Ishikawa (cell line): ENCODE measurements around the gene PIMREG.
A peak's percentile ranks its signal among the peaks of the same experiment; 100 is the strongest.

Experiments
- CEBPB ChIP-seq: IDR thresholded peaks from 2 replicates; pipeline ENCODE4 v1.6.1; 2012
- CREB1 ChIP-seq: IDR thresholded peaks from 2 replicates; pipeline ENCODE4 v1.6.1; 2012; ENCODE audit warnings: low read depth
- EGR1 ChIP-seq: IDR thresholded peaks from 2 replicates; pipeline ENCODE4 v1.6.1; 2012
- EP300 ChIP-seq: IDR thresholded peaks from 2 replicates; pipeline ENCODE4 v1.6.1; 2012; ENCODE audit warnings: borderline replicate concordance
- FOXM1 ChIP-seq: IDR thresholded peaks from 2 replicates; pipeline ENCODE4 v1.6.1; 2012; ENCODE audit warnings: low read depth, borderline replicate concordance
- NFIC ChIP-seq: IDR thresholded peaks from 2 replicates; pipeline ENCODE4 v1.6.1; 2012
- RAD21 ChIP-seq: IDR thresholded peaks from 2 replicates; pipeline ENCODE4 v1.6.1; 2012; ENCODE audit warnings: low read depth
- REST ChIP-seq: IDR thresholded peaks from 2 replicates; pipeline ENCODE4 v1.6.1; 2012; ENCODE audit warnings: low read depth, mild to moderate bottlenecking
- TAF1 ChIP-seq: IDR thresholded peaks from 2 replicates; pipeline ENCODE4 v1.6.1; 2012; ENCODE audit warnings: low read depth, mild to moderate bottlenecking
- TCF12 ChIP-seq: IDR thresholded peaks from 2 replicates; pipeline ENCODE4 v1.6.1; 2012; ENCODE audit warnings: low read depth
- TEAD4 ChIP-seq: IDR thresholded peaks from 2 replicates; pipeline ENCODE4 v1.6.1; 2012
- USF1 ChIP-seq: IDR thresholded peaks from 2 replicates; pipeline ENCODE4 v1.6.1; 2012
- YY1 ChIP-seq: IDR thresholded peaks from 2 replicates; pipeline ENCODE4 v1.6.1; 2012; ENCODE audit warnings: low read depth
- ZBTB7A ChIP-seq: IDR thresholded peaks from 2 replicates; pipeline ENCODE4 v1.6.1; 2012; ENCODE audit warnings: low read depth
- TF ChIP-seq, protein P1 (sequence below): IDR thresholded peaks from 2 replicates; pipeline ENCODE4 v1.6.1; 2012

The PIMREG gene

DNA sequence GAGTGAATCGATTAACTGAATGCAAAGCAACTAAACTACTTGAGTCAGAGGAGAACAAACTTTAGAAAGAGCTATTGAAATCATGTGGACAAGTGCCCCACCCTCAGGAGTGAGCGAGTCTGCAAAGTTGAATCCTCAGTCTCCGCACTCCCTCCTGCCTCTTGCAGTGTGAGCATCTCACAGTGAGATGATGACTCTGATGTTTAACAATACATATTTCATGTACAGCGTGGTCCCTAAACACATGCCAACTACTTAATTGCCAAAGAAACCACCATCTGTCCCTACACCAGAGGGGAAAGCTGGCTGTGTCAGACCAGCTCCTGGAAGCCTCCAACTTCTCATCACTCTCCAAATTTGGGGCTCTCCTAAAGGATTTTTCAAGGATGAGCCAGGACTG, 31.2 kb downstream of the PIMREG start:
- no peak for TF ChIP-seq CEBPB

GRCh38 chr17:6476076-6476809, 32.0 kb downstream of the PIMREG start:
- TF ChIP-seq EP300 (no peak), REST (no peak), EGR1 (no peak), TAF1 (no peak), TEAD4 (no peak), CEBPB (no peak), TCF12 (no peak), USF1 (no peak), YY1 (no peak), CREB1 (no peak), ZBTB7A (no peak), NFIC (no peak), FOXM1 (no peak), RAD21 (no peak)
- TF ChIP-seq, protein P1, sequence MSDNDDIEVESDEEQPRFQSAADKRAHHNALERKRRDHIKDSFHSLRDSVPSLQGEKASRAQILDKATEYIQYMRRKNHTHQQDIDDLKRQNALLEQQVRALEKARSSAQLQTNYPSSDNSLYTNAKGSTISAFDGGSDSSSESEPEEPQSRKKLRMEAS, result no peak

- TF ChIP-seq NFIC (peak; percentile 50; the same call in 1 of the 2 replicates), CREB1 (no peak), TEAD4 (no peak)
Measured at GRCh38 chr17:6476810-6477179, 32.5 kb downstream of the PIMREG start.

- TF ChIP-seq REST, result no peak
- no peak for TF ChIP-seq CEBPB
- no peak for TF ChIP-seq YY1
- TF ChIP-seq TEAD4, result no peak
- TF ChIP-seq USF1, result no peak
- TF ChIP-seq, protein P1, result no peak
- no peak for TF ChIP-seq NFIC
- no peak for TF ChIP-seq EP300
- TF ChIP-seq RAD21, result no peak
- TF ChIP-seq ZBTB7A, result no peak
- no peak for TF ChIP-seq TCF12
- TF ChIP-seq EGR1, result no peak
- TF ChIP-seq FOXM1, result no peak
- no peak for TF ChIP-seq TAF1
- no peak for TF ChIP-seq CREB1
Measured at GRCh38 chr17:6477831-6478383, 33.7 kb downstream of the PIMREG start.

GRCh38 chr17:6478486-6478885, 34.2 kb downstream of the PIMREG start:
- no peak for TF ChIP-seq TEAD4
- no peak for TF ChIP-seq CEBPB
- no peak for TF ChIP-seq USF1
- no peak for TF ChIP-seq CREB1
- TF ChIP-seq EGR1, result no peak
- TF ChIP-seq EP300, result no peak
- TF ChIP-seq TAF1, result no peak
- TF ChIP-seq TCF12, result no peak
- no peak for TF ChIP-seq ZBTB7A
- TF ChIP-seq, protein P1, result no peak
- no peak for TF ChIP-seq REST
- no peak for TF ChIP-seq NFIC
- no peak for TF ChIP-seq YY1
- TF ChIP-seq RAD21, result no peak
- TF ChIP-seq FOXM1, result no peak
